GM23338 (cell line): Measurements from ENCODE around the gene FGF4.

Experiments
- EZH2 ChIP-seq: fragments of 200-600 bp; sonication (generic); IDR thresholded peaks from one replicate; pipeline ENCODE4 v1.8.0; 2017; ENCODE audit warnings: antibody characterized with exemption, mild to moderate bottlenecking, low read depth; ENCODE audit not compliant: unreplicated experiment
- EZH2phosphoT487 ChIP-seq: fragments of 200-600 bp; sonication (generic); IDR thresholded peaks from one replicate; pipeline ENCODE4 v1.8.1; 2018; ENCODE audit warnings: antibody characterized with exemption; ENCODE audit not compliant: unreplicated experiment
- POLR2AphosphoS5 ChIP-seq: IDR thresholded peaks from 2 replicates; pipeline ENCODE4 v1.6.1; 2016; ENCODE audit warnings: antibody characterized with exemption, low read depth
- TF ChIP-seq, protein P1 (sequence below), 2 experiments: fragments of 200-600 bp in 1 of 2; sonication (generic) in 1 of 2; conservative IDR thresholded peaks; 2 replicates each; pipeline versions ENCODE4 v1.5.1 to v1.6.1; 2016 to 2017; ENCODE audit warnings: antibody characterized with exemption in 2 of 2, low read depth in 2 of 2, mild to moderate bottlenecking in 2 of 2, moderate library complexity in 1 of 2
- TF ChIP-seq, protein P2 (sequence below): IDR thresholded peaks from one replicate; pipeline ENCODE4 v1.6.1; 2018; ENCODE audit warnings: antibody characterized with exemption; ENCODE audit not compliant: unreplicated experiment

DNA sequence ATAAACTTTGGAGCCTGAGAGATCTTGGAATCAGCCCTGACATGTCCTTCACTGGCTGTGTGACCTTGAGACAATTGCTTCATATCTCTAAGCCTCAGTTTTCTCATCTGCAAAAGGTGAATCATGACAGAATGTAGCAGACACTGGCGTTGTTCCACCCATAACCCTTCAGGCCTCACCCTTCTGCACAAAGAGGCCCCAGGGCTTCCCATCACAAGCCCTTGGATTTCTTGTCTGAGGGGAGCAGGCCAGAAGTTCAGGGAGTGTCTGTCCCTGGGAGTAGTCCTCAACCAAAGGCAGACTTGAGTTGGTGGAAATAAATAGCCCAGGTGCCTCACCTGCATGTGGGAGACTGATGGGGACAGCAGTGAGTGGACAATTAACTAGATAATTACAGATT, 27.4 kb upstream of the FGF4 start:
- TF ChIP-seq, protein P1, sequence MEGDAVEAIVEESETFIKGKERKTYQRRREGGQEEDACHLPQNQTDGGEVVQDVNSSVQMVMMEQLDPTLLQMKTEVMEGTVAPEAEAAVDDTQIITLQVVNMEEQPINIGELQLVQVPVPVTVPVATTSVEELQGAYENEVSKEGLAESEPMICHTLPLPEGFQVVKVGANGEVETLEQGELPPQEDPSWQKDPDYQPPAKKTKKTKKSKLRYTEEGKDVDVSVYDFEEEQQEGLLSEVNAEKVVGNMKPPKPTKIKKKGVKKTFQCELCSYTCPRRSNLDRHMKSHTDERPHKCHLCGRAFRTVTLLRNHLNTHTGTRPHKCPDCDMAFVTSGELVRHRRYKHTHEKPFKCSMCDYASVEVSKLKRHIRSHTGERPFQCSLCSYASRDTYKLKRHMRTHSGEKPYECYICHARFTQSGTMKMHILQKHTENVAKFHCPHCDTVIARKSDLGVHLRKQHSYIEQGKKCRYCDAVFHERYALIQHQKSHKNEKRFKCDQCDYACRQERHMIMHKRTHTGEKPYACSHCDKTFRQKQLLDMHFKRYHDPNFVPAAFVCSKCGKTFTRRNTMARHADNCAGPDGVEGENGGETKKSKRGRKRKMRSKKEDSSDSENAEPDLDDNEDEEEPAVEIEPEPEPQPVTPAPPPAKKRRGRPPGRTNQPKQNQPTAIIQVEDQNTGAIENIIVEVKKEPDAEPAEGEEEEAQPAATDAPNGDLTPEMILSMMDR (conservative IDR thresholded peaks at IDR 0.05; ENCODE audit: low read depth in 2 of 2) = no peak
- TF ChIP-seq POLR2AphosphoS5 (no peak), EZH2 (no peak), EZH2phosphoT487 (no peak)
- TF ChIP-seq, protein P2, sequence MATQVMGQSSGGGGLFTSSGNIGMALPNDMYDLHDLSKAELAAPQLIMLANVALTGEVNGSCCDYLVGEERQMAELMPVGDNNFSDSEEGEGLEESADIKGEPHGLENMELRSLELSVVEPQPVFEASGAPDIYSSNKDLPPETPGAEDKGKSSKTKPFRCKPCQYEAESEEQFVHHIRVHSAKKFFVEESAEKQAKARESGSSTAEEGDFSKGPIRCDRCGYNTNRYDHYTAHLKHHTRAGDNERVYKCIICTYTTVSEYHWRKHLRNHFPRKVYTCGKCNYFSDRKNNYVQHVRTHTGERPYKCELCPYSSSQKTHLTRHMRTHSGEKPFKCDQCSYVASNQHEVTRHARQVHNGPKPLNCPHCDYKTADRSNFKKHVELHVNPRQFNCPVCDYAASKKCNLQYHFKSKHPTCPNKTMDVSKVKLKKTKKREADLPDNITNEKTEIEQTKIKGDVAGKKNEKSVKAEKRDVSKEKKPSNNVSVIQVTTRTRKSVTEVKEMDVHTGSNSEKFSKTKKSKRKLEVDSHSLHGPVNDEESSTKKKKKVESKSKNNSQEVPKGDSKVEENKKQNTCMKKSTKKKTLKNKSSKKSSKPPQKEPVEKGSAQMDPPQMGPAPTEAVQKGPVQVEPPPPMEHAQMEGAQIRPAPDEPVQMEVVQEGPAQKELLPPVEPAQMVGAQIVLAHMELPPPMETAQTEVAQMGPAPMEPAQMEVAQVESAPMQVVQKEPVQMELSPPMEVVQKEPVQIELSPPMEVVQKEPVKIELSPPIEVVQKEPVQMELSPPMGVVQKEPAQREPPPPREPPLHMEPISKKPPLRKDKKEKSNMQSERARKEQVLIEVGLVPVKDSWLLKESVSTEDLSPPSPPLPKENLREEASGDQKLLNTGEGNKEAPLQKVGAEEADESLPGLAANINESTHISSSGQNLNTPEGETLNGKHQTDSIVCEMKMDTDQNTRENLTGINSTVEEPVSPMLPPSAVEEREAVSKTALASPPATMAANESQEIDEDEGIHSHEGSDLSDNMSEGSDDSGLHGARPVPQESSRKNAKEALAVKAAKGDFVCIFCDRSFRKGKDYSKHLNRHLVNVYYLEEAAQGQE = no peak
